Measurements from ENCODE around the gene ACTN4. TPM values are rescaled to one million over a fixed set of nuclear protein-coding genes. Genes with fewer than 3 reads are reported as not detected.

Gene ACTN4
- total RNA-seq, 1 experiment from 2014 or later: 399 TPM

GRCh38 chr19:38713865-38714264, 66.4 kb downstream of the ACTN4 start:
- DNase-seq (ENCODE audit: low read depth in 1 of 2, low spot score in 2 of 2): no peak
- H3K36me3 ChIP-seq: peaks cover 100% of the 10 kb centered on the region
- H3K27ac ChIP-seq: no peak overlapping the region
- no peak overlapping the region for H3K4me3 ChIP-seq
- no peaks in the 10 kb centered on the region for H3K27me3 ChIP-seq (replicated peaks)
- no peaks in the 10 kb centered on the region for H3K9me3 ChIP-seq (replicated peaks)
- peaks cover 23% of the 10 kb centered on the region for H3K4me1 ChIP-seq (replicated peaks)

- Histone ChIP-seq H3K9me3 (replicated peaks) (no peaks in the 10 kb centered on the region), H3K27me3 (replicated peaks) (no peaks in the 10 kb centered on the region), H3K4me1 (replicated peaks) (peaks cover 23% of the 10 kb centered on the region), H3K4me3 (no peak overlapping the region), H3K36me3 (peaks cover 100% of the 10 kb centered on the region), H3K27ac (no peak overlapping the region)
- no peak for DNase-seq (ENCODE audit: low read depth in 1 of 2, low spot score in 2 of 2)
Observed at GRCh38 chr19:38714354-38714778, 66.9 kb downstream of the ACTN4 start.

- no peaks in the 10 kb centered on the region for H3K27me3 ChIP-seq (replicated peaks)
- peaks cover 100% of the 10 kb centered on the region for H3K36me3 ChIP-seq
- no peak for DNase-seq (ENCODE audit: low read depth in 1 of 2, low spot score in 2 of 2)
- H3K27ac ChIP-seq: no peak overlapping the region
- peaks cover 17% of the 10 kb centered on the region for H3K4me1 ChIP-seq (replicated peaks)
- no peaks in the 10 kb centered on the region for H3K9me3 ChIP-seq (replicated peaks)
- H3K4me3 ChIP-seq: no peak overlapping the region
Observed at GRCh38 chr19:38715555-38715954, 68.1 kb downstream of the ACTN4 start.

GRCh38 chr19:38717051-38717450, 69.6 kb downstream of the ACTN4 start:
- DNase-seq (ENCODE audit: low read depth in 1 of 2, low spot score in 2 of 2): no peak
- peaks cover 2% of the 10 kb centered on the region for H3K4me1 ChIP-seq (replicated peaks)
- H3K36me3 ChIP-seq: peaks cover 100% of the 10 kb centered on the region
- H3K27me3 ChIP-seq (replicated peaks): no peaks in the 10 kb centered on the region
- no peak overlapping the region for H3K27ac ChIP-seq
- no peaks in the 10 kb centered on the region for H3K9me3 ChIP-seq (replicated peaks)
- H3K4me3 ChIP-seq: no peak overlapping the region

- Histone ChIP-seq H3K4me3 (no peak overlapping the region), H3K36me3 (peaks cover 100% of the 10 kb centered on the region), H3K4me1 (replicated peaks) (no peaks in the 10 kb centered on the region), H3K27me3 (replicated peaks) (no peaks in the 10 kb centered on the region), H3K9me3 (replicated peaks) (no peaks in the 10 kb centered on the region), H3K27ac (no peak overlapping the region)
- DNase-seq (ENCODE audit: low read depth in 1 of 2, low spot score in 2 of 2): no peak
Observed at GRCh38 chr19:38717855-38718254, 70.4 kb downstream of the ACTN4 start.

- Histone ChIP-seq H3K27me3 (replicated peaks) (no peaks in the 10 kb centered on the region), H3K36me3 (peaks cover 100% of the 10 kb centered on the region), H3K4me3 (no peak overlapping the region), H3K27ac (no peak overlapping the region), H3K9me3 (replicated peaks) (no peaks in the 10 kb centered on the region), H3K4me1 (replicated peaks) (no peaks in the 10 kb centered on the region)
- DNase-seq (ENCODE audit: low read depth in 1 of 2, low spot score in 2 of 2): no peak
Observed at GRCh38 chr19:38718747-38719543, 71.5 kb downstream of the ACTN4 start.

- Histone ChIP-seq H3K27me3 (replicated peaks) (no peaks in the 10 kb centered on the region), H3K9me3 (replicated peaks) (no peaks in the 10 kb centered on the region), H3K4me3 (no peak overlapping the region), H3K27ac (no peak overlapping the region), H3K4me1 (replicated peaks) (no peaks in the 10 kb centered on the region), H3K36me3 (peaks cover 100% of the 10 kb centered on the region)
- no peak for DNase-seq (ENCODE audit: low read depth in 1 of 2, low spot score in 2 of 2)
Observed at GRCh38 chr19:38719761-38720558, 72.5 kb downstream of the ACTN4 start.

- Histone ChIP-seq H3K9me3 (replicated peaks) (no peaks in the 10 kb centered on the region), H3K4me3 (no peak overlapping the region), H3K36me3 (peaks cover 100% of the 10 kb centered on the region), H3K4me1 (replicated peaks) (no peaks in the 10 kb centered on the region), H3K27me3 (replicated peaks) (no peaks in the 10 kb centered on the region), H3K27ac (no peak overlapping the region)
- no peak for DNase-seq (ENCODE audit: low read depth in 1 of 2, low spot score in 2 of 2)
Observed at GRCh38 chr19:38720559-38721236, 73.2 kb downstream of the ACTN4 start.

- Histone ChIP-seq H3K4me3 (no peak overlapping the region), H3K4me1 (replicated peaks) (no peaks in the 10 kb centered on the region), H3K27me3 (replicated peaks) (no peaks in the 10 kb centered on the region), H3K36me3 (peaks cover 100% of the 10 kb centered on the region), H3K9me3 (replicated peaks) (no peaks in the 10 kb centered on the region), H3K27ac (no peak overlapping the region)
- no peak for DNase-seq (ENCODE audit: low read depth in 1 of 2, low spot score in 2 of 2)
Observed at GRCh38 chr19:38721496-38721895, 74.0 kb downstream of the ACTN4 start.

GRCh38 chr19:38721979-38722773, 74.7 kb downstream of the ACTN4 start:
- Histone ChIP-seq H3K27me3 (replicated peaks) (no peaks in the 10 kb centered on the region), H3K27ac (no peak overlapping the region), H3K4me1 (replicated peaks) (no peaks in the 10 kb centered on the region), H3K9me3 (replicated peaks) (no peaks in the 10 kb centered on the region), H3K4me3 (no peak overlapping the region), H3K36me3 (peaks cover 100% of the 10 kb centered on the region)
- DNase-seq (ENCODE audit: low read depth in 1 of 2, low spot score in 2 of 2): no peak

- DNase-seq (ENCODE audit: low read depth in 1 of 2, low spot score in 2 of 2): no peak
- peaks cover 100% of the 10 kb centered on the region for H3K36me3 ChIP-seq
- no peaks in the 10 kb centered on the region for H3K4me1 ChIP-seq (replicated peaks)
- no peak overlapping the region for H3K27ac ChIP-seq
- H3K27me3 ChIP-seq (replicated peaks): no peaks in the 10 kb centered on the region
- no peak overlapping the region for H3K4me3 ChIP-seq
- no peaks in the 10 kb centered on the region for H3K9me3 ChIP-seq (replicated peaks)
Observed at GRCh38 chr19:38722947-38723605, 75.6 kb downstream of the ACTN4 start.

GRCh38 chr19:38723606-38723965, 76.1 kb downstream of the ACTN4 start:
- DNase-seq (ENCODE audit: low read depth in 1 of 2, low spot score in 2 of 2): no peak
- H3K9me3 ChIP-seq (replicated peaks): no peaks in the 10 kb centered on the region
- H3K27ac ChIP-seq: no peak overlapping the region
- H3K27me3 ChIP-seq (replicated peaks): no peaks in the 10 kb centered on the region
- H3K4me3 ChIP-seq: no peak overlapping the region
- H3K36me3 ChIP-seq: peaks cover 98% of the 10 kb centered on the region
- no peaks in the 10 kb centered on the region for H3K4me1 ChIP-seq (replicated peaks)

All from SJSA1 (cell line).